ENCODE results near the gene HOXD1.

GRCh38 chr2:176160251-176160985 lies 28.1 kb upstream of the HOXD1 start:
- TF ChIP-seq CTCF (IDR thresholded peaks at IDR 0.05; ENCODE audit: borderline replicate concordance, extremely low read depth, low read length, poor library complexity, severe bottlenecking) (no peak), EZH2 (IDR thresholded peaks at IDR 0.05; ENCODE audit: borderline replicate concordance, low read depth, low read length, severe bottlenecking) (no peak)

Data from DND-41 (cell line).